Activated T-cell treated with anti-CD3 and anti-CD28 coated beads, Interleukin-2, amount 50 U/mL, for 24 hours (primary cell): ENCODE measurements around the gene KCNH1.
"Not testable (repeated sequence)": the region's sequence is repeated elsewhere in the genome, so short reads cannot be mapped to it uniquely, and the experiment has no call there.

ENCODE experiments used
- DNase-seq: peaks from one replicate; pipeline ENCODE4 v3.0.0-alpha.2; 2020
- H3K27ac Mint-ChIP-seq: 2 replicates; pipeline ENCODE4 v1.8.0; 2020; ENCODE audit warnings: mild to moderate bottlenecking, mixed read lengths
- H3K27me3 Mint-ChIP-seq: 2 replicates; pipeline ENCODE4 v1.8.0; 2020; ENCODE audit warnings: mixed read lengths
- H3K36me3 Mint-ChIP-seq: 2 replicates; pipeline ENCODE4 v1.8.0; 2020; ENCODE audit warnings: low read depth, mixed read lengths
- H3K4me1 Mint-ChIP-seq: 2 replicates; pipeline ENCODE4 v1.8.0; 2020; ENCODE audit warnings: low read depth, mixed read lengths
- H3K4me3 Mint-ChIP-seq: 2 replicates; pipeline ENCODE4 v1.8.0; 2020; ENCODE audit warnings: mild to moderate bottlenecking, moderate library complexity, mixed read lengths
- H3K9me3 Mint-ChIP-seq: 2 replicates; pipeline ENCODE4 v1.8.0; 2020; ENCODE audit warnings: mixed read lengths

KCNH1 gene

GRCh38 chr1:211068976-211069375 is 65.0 kb downstream of the KCNH1 start:
- no peak overlapping the region for H3K27ac Mint-ChIP-seq
- DNase-seq, result no peak
- H3K36me3 Mint-ChIP-seq, result no peaks in the 10 kb centered on the region
- peaks cover 10% of the 10 kb centered on the region for H3K27me3 Mint-ChIP-seq
- H3K4me3 Mint-ChIP-seq, result no peak overlapping the region
- no peaks in the 10 kb centered on the region for H3K9me3 Mint-ChIP-seq
- H3K4me1 Mint-ChIP-seq, result no peaks in the 10 kb centered on the region

- H3K9me3 Mint-ChIP-seq, result no peaks in the 10 kb centered on the region
- H3K4me3 Mint-ChIP-seq, result no peak overlapping the region
- no peak overlapping the region for H3K27ac Mint-ChIP-seq
- H3K36me3 Mint-ChIP-seq, result no peaks in the 10 kb centered on the region
- no peaks in the 10 kb centered on the region for H3K4me1 Mint-ChIP-seq
- peaks cover 20% of the 10 kb centered on the region for H3K27me3 Mint-ChIP-seq
- no peak for DNase-seq
Observed at GRCh38 chr1:211066781-211067384, 67.1 kb downstream of the KCNH1 start.

- not testable (repeated sequence) for H3K4me3 Mint-ChIP-seq, H3K27ac Mint-ChIP-seq, H3K4me1 Mint-ChIP-seq, H3K9me3 Mint-ChIP-seq, H3K36me3 Mint-ChIP-seq, DNase-seq
- H3K27me3 Mint-ChIP-seq, result peaks cover 36% of the 10 kb centered on the region
Observed at GRCh38 chr1:211041838-211042237, 92.1 kb downstream of the KCNH1 start.

- no peaks in the 10 kb centered on the region for H3K4me1 Mint-ChIP-seq
- DNase-seq, result no peak
- H3K4me3 Mint-ChIP-seq, result no peak overlapping the region
- no peaks in the 10 kb centered on the region for H3K36me3 Mint-ChIP-seq
- peaks cover 11% of the 10 kb centered on the region for H3K27me3 Mint-ChIP-seq
- no peak overlapping the region for H3K27ac Mint-ChIP-seq
- H3K9me3 Mint-ChIP-seq, result no peaks in the 10 kb centered on the region
Observed at GRCh38 chr1:211037095-211037494, 96.9 kb downstream of the KCNH1 start.

GRCh38 chr1:211036381-211037060 is 97.4 kb downstream of the KCNH1 start:
- no peaks in the 10 kb centered on the region for H3K9me3 Mint-ChIP-seq
- H3K27ac Mint-ChIP-seq, result no peak overlapping the region
- no peak for DNase-seq
- H3K36me3 Mint-ChIP-seq, result no peaks in the 10 kb centered on the region
- H3K27me3 Mint-ChIP-seq, result peaks cover 10% of the 10 kb centered on the region
- no peaks in the 10 kb centered on the region for H3K4me1 Mint-ChIP-seq
- no peak overlapping the region for H3K4me3 Mint-ChIP-seq

GRCh38 chr1:211035821-211036380 is 98.0 kb downstream of the KCNH1 start:
- Mint-ChIP-seq H3K9me3 (no peaks in the 10 kb centered on the region), H3K36me3 (no peaks in the 10 kb centered on the region), H3K4me1 (no peaks in the 10 kb centered on the region), H3K27ac (no peak overlapping the region), H3K4me3 (no peak overlapping the region), H3K27me3 (peaks cover 10% of the 10 kb centered on the region)
- DNase-seq, result no peak

- Mint-ChIP-seq H3K4me1 (no peaks in the 10 kb centered on the region), H3K27me3 (peaks cover 10% of the 10 kb centered on the region), H3K27ac (no peak overlapping the region), H3K4me3 (no peak overlapping the region), H3K36me3 (no peaks in the 10 kb centered on the region), H3K9me3 (no peaks in the 10 kb centered on the region)
- no peak for DNase-seq
Observed at GRCh38 chr1:211033921-211034525, 99.9 kb downstream of the KCNH1 start.

GRCh38 chr1:211024901-211025300 is 109.0 kb downstream of the KCNH1 start:
- Mint-ChIP-seq H3K27ac (no peak overlapping the region), H3K9me3 (no peaks in the 10 kb centered on the region), H3K4me3 (no peak overlapping the region), H3K4me1 (no peaks in the 10 kb centered on the region), H3K36me3 (no peaks in the 10 kb centered on the region), H3K27me3 (peaks cover 15% of the 10 kb centered on the region)
- DNase-seq, result no peak

- Mint-ChIP-seq H3K27me3 (peaks cover 46% of the 10 kb centered on the region), H3K27ac (no peak overlapping the region), H3K9me3 (no peaks in the 10 kb centered on the region), H3K4me1 (no peaks in the 10 kb centered on the region), H3K4me3 (no peak overlapping the region), H3K36me3 (no peaks in the 10 kb centered on the region)
- DNase-seq, result no peak
Observed at GRCh38 chr1:211019266-211019665, 114.7 kb downstream of the KCNH1 start.

- H3K27ac Mint-ChIP-seq, result no peak overlapping the region
- H3K9me3 Mint-ChIP-seq, result no peaks in the 10 kb centered on the region
- H3K36me3 Mint-ChIP-seq, result no peaks in the 10 kb centered on the region
- no peak overlapping the region for H3K4me3 Mint-ChIP-seq
- no peak for DNase-seq
- peaks cover 50% of the 10 kb centered on the region for H3K27me3 Mint-ChIP-seq
- no peaks in the 10 kb centered on the region for H3K4me1 Mint-ChIP-seq
Observed at GRCh38 chr1:211018690-211019089, 115.3 kb downstream of the KCNH1 start.

- DNase-seq, result no peak
- Mint-ChIP-seq H3K36me3 (no peaks in the 10 kb centered on the region), H3K4me1 (no peaks in the 10 kb centered on the region), H3K4me3 (no peak overlapping the region), H3K27ac (no peak overlapping the region), H3K27me3 (peaks cover 57% of the 10 kb centered on the region), H3K9me3 (no peaks in the 10 kb centered on the region)
Observed at GRCh38 chr1:211017075-211017718, 116.8 kb downstream of the KCNH1 start.

GRCh38 chr1:211014275-211014674 is 119.7 kb downstream of the KCNH1 start:
- Mint-ChIP-seq H3K9me3 (no peaks in the 10 kb centered on the region), H3K4me1 (no peaks in the 10 kb centered on the region), H3K27ac (no peak overlapping the region), H3K4me3 (no peak overlapping the region), H3K27me3 (peaks cover 71% of the 10 kb centered on the region), H3K36me3 (no peaks in the 10 kb centered on the region)
- no peak for DNase-seq

- H3K27me3 Mint-ChIP-seq, result peaks cover 72% of the 10 kb centered on the region
Observed at GRCh38 chr1:211013346-211014240, 120.4 kb downstream of the KCNH1 start.

GRCh38 chr1:211011128-211011527 is 122.8 kb downstream of the KCNH1 start:
- H3K27me3 Mint-ChIP-seq, result peaks cover 56% of the 10 kb centered on the region
- not testable (repeated sequence) for H3K36me3 Mint-ChIP-seq, H3K27ac Mint-ChIP-seq, H3K4me1 Mint-ChIP-seq, DNase-seq, H3K4me3 Mint-ChIP-seq, H3K9me3 Mint-ChIP-seq

More at GRCh38 chr1:211013346-211014240, 120.4 kb downstream of the KCNH1 start:
- Mint-ChIP-seq H3K36me3 (no peaks in the 10 kb centered on the region), H3K4me1 (no peaks in the 10 kb centered on the region), H3K4me3 (no peak overlapping the region), H3K9me3 (no peaks in the 10 kb centered on the region), H3K27ac (no peak overlapping the region)
- no peak for DNase-seq
